Neural progenitor cell (in vitro differentiated cells): ENCODE measurements around the gene TLK1. TPM values are rescaled to one million over a fixed set of nuclear protein-coding genes. Genes with fewer than 3 reads are reported as not detected.

ENCODE experiments used
- DNase-seq: peaks from one replicate; pipeline ENCODE4 v3.0.0-alpha.2; 2016; ENCODE audit warnings: low spot score
- H2AFZ ChIP-seq: fragments of 200-600 bp; sonication (generic); replicated peaks from 2 replicates; pipeline ENCODE4 v1.6.1; 2016; ENCODE audit warnings: antibody characterized with exemption
- H3F3A ChIP-seq: fragments of 200-600 bp; sonication (generic); 2 replicates; pipeline ENCODE4 v1.6.1; 2016; ENCODE audit warnings: antibody characterized with exemption, low read depth
- H3K27ac ChIP-seq: fragments of 200-600 bp; sonication (generic); 2 replicates; pipeline ENCODE4 v1.5.1; 2016; ENCODE audit warnings: mild to moderate bottlenecking
- H3K27me3 ChIP-seq: fragments of 200-600 bp; sonication (generic); 2 replicates; pipeline ENCODE4 v1.6.1; 2016; ENCODE audit warnings: mild to moderate bottlenecking, moderate library complexity
- H3K36me3 ChIP-seq: fragments of 200-600 bp; sonication (generic); 2 replicates; pipeline ENCODE4 v1.5.1; 2016
- H3K4me1 ChIP-seq: fragments of 200-600 bp; sonication (generic); 2 replicates; pipeline ENCODE4 v1.6.1; 2016; ENCODE audit warnings: mixed run types
- H3K4me2 ChIP-seq: fragments of 200-600 bp; sonication (generic); 2 replicates; pipeline ENCODE4 v1.6.1; 2016
- H3K4me3 ChIP-seq: fragments of 200-600 bp; sonication (generic); 2 replicates; pipeline ENCODE4 v1.5.1; 2016
- H3K79me2 ChIP-seq: fragments of 200-600 bp; sonication (generic); 2 replicates; pipeline ENCODE4 v1.6.1; 2016; ENCODE audit warnings: low read depth
- H3K9ac ChIP-seq: fragments of 200-600 bp; sonication (generic); 2 replicates; pipeline ENCODE4 v1.6.1; 2016
- H3K9me3 ChIP-seq: fragments of 200-600 bp; sonication (generic); 2 replicates; pipeline ENCODE4 v1.5.1; 2016; ENCODE audit warnings: low read depth
- H4K20me1 ChIP-seq: fragments of 200-600 bp; sonication (generic); 2 replicates; pipeline ENCODE4 v1.6.1; 2016; ENCODE audit warnings: low read depth
- H3K27ac Mint-ChIP-seq: 3 replicates; pipeline ENCODE4 v1.8.0; 2021; ENCODE audit warnings: mixed read lengths
- H3K27me3 Mint-ChIP-seq: 2 replicates; pipeline ENCODE4 v1.8.0; 2022; ENCODE audit warnings: low read depth, mild to moderate bottlenecking, inconsistent platforms, moderate library complexity, mixed read lengths; ENCODE audit not compliant: insufficient read depth
- H3K36me3 Mint-ChIP-seq: 3 replicates; pipeline ENCODE4 v1.8.0; 2021; ENCODE audit warnings: mixed read lengths
- H3K4me1 Mint-ChIP-seq: 3 replicates; pipeline ENCODE4 v1.8.0; 2021; ENCODE audit warnings: mixed read lengths
- H3K4me3 Mint-ChIP-seq: 3 replicates; pipeline ENCODE4 v1.8.0; 2021; ENCODE audit warnings: mild to moderate bottlenecking, moderate library complexity, mixed read lengths
- H3K9me3 Mint-ChIP-seq: 3 replicates; pipeline ENCODE4 v1.8.0; 2020; ENCODE audit warnings: mixed read lengths
- CTCF ChIP-seq: fragments of 200-600 bp; sonication (generic); IDR thresholded peaks from 2 replicates; pipeline ENCODE4 v1.5.1; 2017; ENCODE audit warnings: antibody characterized with exemption, mild to moderate bottlenecking
- EZH2 ChIP-seq: fragments of 200-600 bp; sonication (generic); IDR thresholded peaks from 2 replicates; pipeline ENCODE4 v1.6.1; 2017; ENCODE audit warnings: antibody characterized with exemption, mild to moderate bottlenecking, moderate library complexity
- EZH2phosphoT487 ChIP-seq: fragments of 200-600 bp; sonication (generic); IDR thresholded peaks from 2 replicates; pipeline ENCODE4 v1.6.1; 2017; ENCODE audit warnings: antibody characterized with exemption
- total RNA-seq: library from RNA; depleted of rRNA; stranded (reverse); fragments of >200 nt; gene quantifications from 2 replicates; pipeline ENCODE4 v1.2.3, GENCODE V29; 2015; ENCODE audit warnings: low replicate concordance

Gene TLK1
- total RNA-seq, 1 donor from 2014 or later = 31.1 TPM

DNA sequence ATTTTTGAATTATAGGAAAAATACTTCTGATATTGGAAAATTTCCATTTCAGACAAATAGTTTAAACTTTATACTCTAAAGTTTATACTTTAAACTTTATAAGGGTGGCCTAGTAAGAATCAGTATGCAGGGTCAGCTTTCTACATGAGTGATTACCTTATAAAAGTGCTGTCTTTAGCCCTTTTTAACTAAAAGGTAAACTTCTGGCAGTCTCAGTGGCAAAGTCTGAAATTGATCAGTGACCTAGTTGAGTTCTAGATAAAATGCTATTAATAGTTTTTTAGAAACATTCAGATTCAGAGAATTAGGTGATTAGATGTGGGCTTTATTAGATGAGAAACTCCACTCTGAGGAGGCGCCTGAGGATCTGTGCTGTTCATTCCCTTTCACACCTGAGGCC, 216.1 kb downstream of the TLK1 start:
- H3K36me3 Mint-ChIP-seq = peaks cover 26% of the 10 kb centered on the region
- H3K4me3 Mint-ChIP-seq = no peak overlapping the region
- Histone ChIP-seq H3F3A (peaks cover 7% of the 10 kb centered on the region), H3K27me3 (no peaks in the 10 kb centered on the region), H3K9ac (no peak overlapping the region), H3K27ac (no peak overlapping the region), H3K79me2 (peaks cover 100% of the 10 kb centered on the region), H4K20me1 (peaks cover 69% of the 10 kb centered on the region), H3K4me3 (no peak overlapping the region), H3K9me3 (no peaks in the 10 kb centered on the region), H3K36me3 (peaks cover 15% of the 10 kb centered on the region), H3K4me2 (no peak overlapping the region), H2AFZ (no peak overlapping the region), H3K4me1 (peaks cover 8% of the 10 kb centered on the region)
- H3K9me3 Mint-ChIP-seq = peaks cover 13% of the 10 kb centered on the region
- no peaks in the 10 kb centered on the region for H3K4me1 Mint-ChIP-seq
- no peaks in the 10 kb centered on the region for H3K27me3 Mint-ChIP-seq
- no peak for DNase-seq
- no peak for TF ChIP-seq EZH2
- no peak for TF ChIP-seq EZH2phosphoT487
- no peak for TF ChIP-seq CTCF
- no peak overlapping the region for H3K27ac Mint-ChIP-seq

GRCh38 chr2:170943596-170943995, 217.1 kb downstream of the TLK1 start:
- H3K36me3 ChIP-seq = peaks cover 6% of the 10 kb centered on the region
- H3K79me2 ChIP-seq = peaks cover 100% of the 10 kb centered on the region
- peaks cover 13% of the 10 kb centered on the region for H3K9me3 Mint-ChIP-seq
- H2AFZ ChIP-seq = no peak overlapping the region
- no peak overlapping the region for H3K4me2 ChIP-seq
- DNase-seq = no peak
- peaks cover 30% of the 10 kb centered on the region for H3K36me3 Mint-ChIP-seq
- no peak for TF ChIP-seq EZH2phosphoT487
- TF ChIP-seq CTCF = no peak
- no peak for TF ChIP-seq EZH2
- no peaks in the 10 kb centered on the region for H3K9me3 ChIP-seq
- H3K4me1 ChIP-seq = peaks cover 8% of the 10 kb centered on the region
- no peaks in the 10 kb centered on the region for H3K4me1 Mint-ChIP-seq
- H3K27me3 Mint-ChIP-seq = no peaks in the 10 kb centered on the region
- no peaks in the 10 kb centered on the region for H3K27me3 ChIP-seq
- no peak overlapping the region for H3K4me3 Mint-ChIP-seq
- H3K27ac Mint-ChIP-seq = no peak overlapping the region
- H3K9ac ChIP-seq = no peak overlapping the region
- H4K20me1 ChIP-seq = peaks cover 79% of the 10 kb centered on the region
- peaks cover 7% of the 10 kb centered on the region for H3F3A ChIP-seq
- H3K27ac ChIP-seq = no peak overlapping the region
- H3K4me3 ChIP-seq = no peak overlapping the region

DNA sequence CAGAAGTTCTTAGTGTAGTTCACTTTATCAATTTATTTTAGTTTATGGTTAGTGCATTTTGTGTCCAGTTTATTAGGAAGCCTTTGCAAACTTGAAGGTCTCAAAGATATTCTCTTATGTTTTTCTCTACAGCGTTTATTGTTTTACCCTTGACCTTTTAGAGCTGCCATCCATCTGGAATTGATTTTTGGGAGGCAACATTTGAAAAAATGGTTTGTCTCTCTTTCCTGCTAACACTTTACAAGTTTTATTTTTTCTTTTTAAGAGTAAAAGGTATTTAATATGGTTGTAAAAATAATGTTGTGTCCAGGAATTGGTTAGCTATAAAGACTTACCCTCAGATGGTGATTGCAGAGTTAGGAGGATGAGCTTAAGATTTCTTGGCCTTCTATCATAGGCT, 217.7 kb downstream of the TLK1 start:
- no peaks in the 10 kb centered on the region for H3K4me1 Mint-ChIP-seq
- Histone ChIP-seq H3K27me3 (no peaks in the 10 kb centered on the region), H3K27ac (no peak overlapping the region), H4K20me1 (peaks cover 84% of the 10 kb centered on the region), H3K9me3 (no peaks in the 10 kb centered on the region), H3K4me2 (no peak overlapping the region), H3K4me3 (no peak overlapping the region), H3K79me2 (peaks cover 100% of the 10 kb centered on the region), H2AFZ (no peak overlapping the region), H3K9ac (no peak overlapping the region), H3K36me3 (peaks cover 3% of the 10 kb centered on the region), H3K4me1 (peaks cover 8% of the 10 kb centered on the region), H3F3A (peaks cover 7% of the 10 kb centered on the region)
- peaks cover 30% of the 10 kb centered on the region for H3K36me3 Mint-ChIP-seq
- H3K27me3 Mint-ChIP-seq = no peaks in the 10 kb centered on the region
- peaks cover 13% of the 10 kb centered on the region for H3K9me3 Mint-ChIP-seq
- H3K4me3 Mint-ChIP-seq = no peak overlapping the region
- TF ChIP-seq EZH2phosphoT487 (no peak), CTCF (no peak), EZH2 (no peak)
- no peak for DNase-seq
- no peak overlapping the region for H3K27ac Mint-ChIP-seq

DNA sequence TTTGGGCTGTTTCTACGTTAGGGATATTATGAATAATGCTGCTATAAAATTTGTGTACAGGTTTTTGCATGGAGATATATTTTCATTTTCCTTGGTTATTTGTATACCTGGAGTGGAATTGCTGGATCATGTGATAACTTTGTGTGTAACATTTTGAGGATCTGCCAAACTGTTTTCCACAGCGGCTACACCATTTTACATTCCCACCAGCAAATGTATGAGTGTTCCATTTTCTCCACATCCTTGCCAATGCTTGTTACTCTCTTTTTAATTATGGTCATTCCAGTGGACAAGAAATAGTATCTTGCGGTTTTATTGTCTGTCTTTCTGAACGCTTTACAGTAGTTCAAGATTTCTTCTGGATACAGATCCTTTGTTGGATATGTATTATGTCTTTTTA, 218.1 kb downstream of the TLK1 start:
- no peak overlapping the region for H3K27ac ChIP-seq
- no peak for TF ChIP-seq EZH2
- no peak for TF ChIP-seq CTCF
- no peak for TF ChIP-seq EZH2phosphoT487
- peaks cover 5% of the 10 kb centered on the region for H3F3A ChIP-seq
- no peak for DNase-seq
- no peak overlapping the region for H3K9ac ChIP-seq
- no peak overlapping the region for H3K4me2 ChIP-seq
- Mint-ChIP-seq H3K9me3 (peaks cover 13% of the 10 kb centered on the region), H3K36me3 (peaks cover 30% of the 10 kb centered on the region), H3K27ac (no peak overlapping the region), H3K27me3 (no peaks in the 10 kb centered on the region), H3K4me3 (no peak overlapping the region), H3K4me1 (no peaks in the 10 kb centered on the region)
- H3K36me3 ChIP-seq = peaks cover 3% of the 10 kb centered on the region
- peaks cover 100% of the 10 kb centered on the region for H3K79me2 ChIP-seq
- H3K9me3 ChIP-seq = no peaks in the 10 kb centered on the region
- H3K27me3 ChIP-seq = no peaks in the 10 kb centered on the region
- no peak overlapping the region for H3K4me3 ChIP-seq
- no peak overlapping the region for H2AFZ ChIP-seq
- H3K4me1 ChIP-seq = peaks cover 8% of the 10 kb centered on the region
- peaks cover 85% of the 10 kb centered on the region for H4K20me1 ChIP-seq
